ENCODE data around the gene CKM.

GRCh38 chr19:45293682-45294081 lies 29.0 kb downstream of the CKM start:
- no peak for TF ChIP-seq POLR2AphosphoS5 (IDR thresholded peaks at IDR 0.05; ENCODE audit: low read depth, low read length)
- TF ChIP-seq TAF1 (IDR thresholded peaks at IDR 0.05; ENCODE audit: borderline replicate concordance, insufficient read depth, low read length) = no peak
